HepG2 (cell line): ENCODE results near the gene NINJ2. TPM values are rescaled to one million over a fixed set of nuclear protein-coding genes. Genes with fewer than 3 reads are reported as not detected.

Experiments used
- ATAD3A ChIP-seq: sonication (generic); formaldehyde crosslinking; IDR thresholded peaks from 2 replicates; pipeline ENCODE4 v1.4.0; 2020; ENCODE audit warnings: missing genetic modification reagents
- KDM4B ChIP-seq: sonication (generic); formaldehyde crosslinking; IDR thresholded peaks from 2 replicates; pipeline ENCODE4 v1.4.0; 2020; ENCODE audit warnings: missing genetic modification reagents
- MED13 ChIP-seq: sonication (generic); formaldehyde crosslinking; IDR thresholded peaks from 2 replicates; pipeline ENCODE4 v1.5.0; 2020; ENCODE audit warnings: missing genetic modification reagents
- NPAS2 ChIP-seq: sonication (generic); formaldehyde crosslinking; IDR thresholded peaks from 2 replicates; pipeline ENCODE4 v1.8.0; 2022; ENCODE audit warnings: mild to moderate bottlenecking, missing genetic modification reagents, borderline replicate concordance
- POGZ ChIP-seq: sonication (generic); formaldehyde crosslinking; IDR thresholded peaks from 2 replicates; pipeline ENCODE4 v1.4.0; 2020; ENCODE audit warnings: mild to moderate bottlenecking, missing genetic modification reagents
- TMF1 ChIP-seq: sonication (generic); formaldehyde crosslinking; IDR thresholded peaks from 2 replicates; pipeline ENCODE4 v1.8.1; 2022; ENCODE audit warnings: low read depth, missing genetic modification reagents
- ZNF225 ChIP-seq: sonication (generic); formaldehyde crosslinking; IDR thresholded peaks from 2 replicates; pipeline ENCODE4 v1.4.0; 2020; ENCODE audit warnings: mild to moderate bottlenecking, missing genetic modification reagents
- ZNF234 ChIP-seq: sonication (generic); formaldehyde crosslinking; conservative IDR thresholded peaks from 2 replicates; pipeline ENCODE4 v1.5.1; 2020; ENCODE audit warnings: mild to moderate bottlenecking, missing genetic modification reagents
- ZNF350 ChIP-seq: sonication (generic); formaldehyde crosslinking; IDR thresholded peaks from 2 replicates; pipeline ENCODE4 v1.4.0; 2020; ENCODE audit warnings: mild to moderate bottlenecking, low read depth, missing genetic modification reagents, borderline replicate concordance
- ZNF383 ChIP-seq: sonication (generic); formaldehyde crosslinking; IDR thresholded peaks from 2 replicates; pipeline ENCODE4 v1.4.0; 2020; ENCODE audit warnings: missing genetic modification reagents, mild to moderate bottlenecking, borderline replicate concordance
- ZNF451 ChIP-seq: sonication (generic); formaldehyde crosslinking; IDR thresholded peaks from 2 replicates; pipeline ENCODE4 v1.5.0; 2020; ENCODE audit warnings: mild to moderate bottlenecking, missing genetic modification reagents
- ZNF501 ChIP-seq: sonication (generic); formaldehyde crosslinking; IDR thresholded peaks from 2 replicates; pipeline ENCODE4 v1.5.1; 2020; ENCODE audit warnings: mild to moderate bottlenecking, moderate library complexity, missing genetic modification reagents
- ZNF605 ChIP-seq: sonication (generic); formaldehyde crosslinking; IDR thresholded peaks from 2 replicates; pipeline ENCODE4 v1.8.0; 2022; ENCODE audit warnings: mild to moderate bottlenecking, missing genetic modification reagents
- ZNF678 ChIP-seq: sonication (generic); formaldehyde crosslinking; IDR thresholded peaks from 2 replicates; pipeline ENCODE4 v1.4.0; 2020; ENCODE audit warnings: mild to moderate bottlenecking, missing genetic modification reagents
- ZSCAN25 ChIP-seq: sonication (generic); formaldehyde crosslinking; IDR thresholded peaks from 2 replicates; pipeline ENCODE4 v1.8.0; 2022; ENCODE audit warnings: mild to moderate bottlenecking, missing genetic modification reagents
- polyA plus RNA-seq, 8 experiments: library from polyadenylated mRNA; depleted of rRNA in 3 of 8; stranded (reverse) in 7 of 8; unstranded in 1 of 8; fragments of >200 nt; fragmentation: Illumina TruSeq in 4 of 8; extraction: Trizol in 4 of 8; gene quantifications; 2 replicates each; pipeline versions ENCODE4 v1.2.1 to v1.2.3, GENCODE V29; 2011 to 2016; ENCODE audit warnings: low read depth in 4 of 8, missing spikeins in 1 of 8, mixed read lengths in 1 of 8; ENCODE audit not compliant: insufficient read depth in 1 of 8
- total RNA-seq, 5 experiments: library from RNA; depleted of rRNA; stranded (reverse); fragments of >200 nt; fragmentation: Illumina TruSeq; extraction: Trizol; gene quantifications; 2 replicates each; pipeline ENCODE4 v1.2.3, GENCODE V29; 2016; ENCODE audit warnings: low read depth in 1 of 5
- TF ChIP-seq, protein P1 (sequence below), 2 experiments: IDR thresholded peaks; 2 replicates each; pipeline ENCODE4 v1.6.1; 2011 to 2012; ENCODE audit warnings: low read length in 2 of 2, borderline replicate concordance in 1 of 2, low read depth in 1 of 2, mild to moderate bottlenecking in 1 of 2, moderate library complexity in 1 of 2
- TF ChIP-seq, protein P2 (sequence below): IDR thresholded peaks from 2 replicates; pipeline ENCODE4 v1.6.1; 2018; ENCODE audit warnings: missing genetic modification reagents
- TF ChIP-seq, protein P3 (sequence below): sonication (generic); formaldehyde crosslinking; IDR thresholded peaks from 2 replicates; pipeline ENCODE4; 2020; ENCODE audit warnings: missing genetic modification reagents, mild to moderate bottlenecking, borderline replicate concordance
- TF ChIP-seq, protein P4 (sequence below): sonication (generic); formaldehyde crosslinking; IDR thresholded peaks from 2 replicates; pipeline ENCODE4 v1.5.0; 2020; ENCODE audit warnings: mild to moderate bottlenecking, missing genetic modification reagents

Gene NINJ2
- total and polyA plus RNA-seq, 2 of the 13 experiments (the other 11 are each of a cell fraction or from before 2014, with no cell fraction given) = 0.62 to 3.8 TPM

DNA sequence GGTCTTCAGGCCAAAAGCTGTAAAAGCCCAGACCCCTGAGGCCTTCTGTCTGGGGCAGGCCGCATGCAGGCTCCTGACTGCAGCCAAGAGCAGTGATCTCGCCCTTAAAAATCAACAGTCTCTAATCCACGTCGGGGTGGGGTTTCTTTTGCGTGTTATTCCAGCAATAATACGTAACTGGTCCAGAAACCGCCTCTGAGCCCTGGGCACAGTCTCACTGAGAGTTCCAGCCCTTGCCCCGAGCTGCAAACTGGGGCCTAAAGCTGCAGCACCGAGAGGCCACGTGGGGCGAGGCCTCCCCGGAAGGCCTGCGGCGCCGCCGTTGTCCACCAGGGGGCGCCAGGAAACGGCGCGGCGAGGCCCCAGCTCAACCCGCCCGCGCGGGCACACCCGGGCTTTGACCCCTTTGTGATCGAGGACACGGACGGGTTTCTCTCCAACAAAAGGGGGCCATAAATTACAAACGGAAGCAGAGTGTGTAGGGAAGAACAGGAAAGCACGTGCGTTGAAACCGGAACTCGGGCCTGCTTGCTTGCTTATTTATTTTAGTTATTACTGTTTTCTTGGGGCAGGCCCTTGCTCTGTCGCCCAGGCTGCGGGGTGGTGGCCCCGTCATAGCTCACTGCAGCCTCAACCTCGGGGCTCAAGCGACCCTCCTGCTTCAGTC lies 87.2 kb downstream of the NINJ2 start (continued):
- TF ChIP-seq, protein P1, sequence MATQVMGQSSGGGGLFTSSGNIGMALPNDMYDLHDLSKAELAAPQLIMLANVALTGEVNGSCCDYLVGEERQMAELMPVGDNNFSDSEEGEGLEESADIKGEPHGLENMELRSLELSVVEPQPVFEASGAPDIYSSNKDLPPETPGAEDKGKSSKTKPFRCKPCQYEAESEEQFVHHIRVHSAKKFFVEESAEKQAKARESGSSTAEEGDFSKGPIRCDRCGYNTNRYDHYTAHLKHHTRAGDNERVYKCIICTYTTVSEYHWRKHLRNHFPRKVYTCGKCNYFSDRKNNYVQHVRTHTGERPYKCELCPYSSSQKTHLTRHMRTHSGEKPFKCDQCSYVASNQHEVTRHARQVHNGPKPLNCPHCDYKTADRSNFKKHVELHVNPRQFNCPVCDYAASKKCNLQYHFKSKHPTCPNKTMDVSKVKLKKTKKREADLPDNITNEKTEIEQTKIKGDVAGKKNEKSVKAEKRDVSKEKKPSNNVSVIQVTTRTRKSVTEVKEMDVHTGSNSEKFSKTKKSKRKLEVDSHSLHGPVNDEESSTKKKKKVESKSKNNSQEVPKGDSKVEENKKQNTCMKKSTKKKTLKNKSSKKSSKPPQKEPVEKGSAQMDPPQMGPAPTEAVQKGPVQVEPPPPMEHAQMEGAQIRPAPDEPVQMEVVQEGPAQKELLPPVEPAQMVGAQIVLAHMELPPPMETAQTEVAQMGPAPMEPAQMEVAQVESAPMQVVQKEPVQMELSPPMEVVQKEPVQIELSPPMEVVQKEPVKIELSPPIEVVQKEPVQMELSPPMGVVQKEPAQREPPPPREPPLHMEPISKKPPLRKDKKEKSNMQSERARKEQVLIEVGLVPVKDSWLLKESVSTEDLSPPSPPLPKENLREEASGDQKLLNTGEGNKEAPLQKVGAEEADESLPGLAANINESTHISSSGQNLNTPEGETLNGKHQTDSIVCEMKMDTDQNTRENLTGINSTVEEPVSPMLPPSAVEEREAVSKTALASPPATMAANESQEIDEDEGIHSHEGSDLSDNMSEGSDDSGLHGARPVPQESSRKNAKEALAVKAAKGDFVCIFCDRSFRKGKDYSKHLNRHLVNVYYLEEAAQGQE (IDR thresholded peaks at IDR 0.05; ENCODE audit: borderline replicate concordance in 1 of 2, low read depth in 1 of 2, low read length in 2 of 2) = peak in 1 of 2 experiments; percentile 27; a peak in 1 of 4 replicates
- TF ChIP-seq NPAS2 (CRISPR knock-in tag) (no peak), ZNF350 (CRISPR knock-in tag) (peak; percentile 90), ZNF225 (CRISPR knock-in tag) (peak; percentile 93), TMF1 (0 out of 2 replicates have a peak, but pooled peaks have one; percentile 40), ZNF234 (CRISPR knock-in tag) (no peak), POGZ (CRISPR knock-in tag) (peak; percentile 87), ZNF678 (no peak; the same call in 1 of the 2 replicates), ZNF451 (CRISPR knock-in tag) (no peak), ZSCAN25 (CRISPR knock-in tag) (peak; percentile 69), ZNF501 (CRISPR knock-in tag) (peak; percentile 91), ZNF605 (CRISPR knock-in tag) (peak; percentile 92), ATAD3A (no peak), MED13 (CRISPR knock-in tag) (peak; percentile 45; the same call in 1 of the 2 replicates), ZNF383 (CRISPR knock-in tag) (peak; percentile 40; the same call in 1 of the 2 replicates), KDM4B (CRISPR knock-in tag) (no peak)
- TF ChIP-seq, protein P2, sequence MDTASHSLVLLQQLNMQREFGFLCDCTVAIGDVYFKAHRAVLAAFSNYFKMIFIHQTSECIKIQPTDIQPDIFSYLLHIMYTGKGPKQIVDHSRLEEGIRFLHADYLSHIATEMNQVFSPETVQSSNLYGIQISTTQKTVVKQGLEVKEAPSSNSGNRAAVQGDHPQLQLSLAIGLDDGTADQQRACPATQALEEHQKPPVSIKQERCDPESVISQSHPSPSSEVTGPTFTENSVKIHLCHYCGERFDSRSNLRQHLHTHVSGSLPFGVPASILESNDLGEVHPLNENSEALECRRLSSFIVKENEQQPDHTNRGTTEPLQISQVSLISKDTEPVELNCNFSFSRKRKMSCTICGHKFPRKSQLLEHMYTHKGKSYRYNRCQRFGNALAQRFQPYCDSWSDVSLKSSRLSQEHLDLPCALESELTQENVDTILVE = no peak; the same call in 1 of the 2 replicates
- TF ChIP-seq, protein P3, sequence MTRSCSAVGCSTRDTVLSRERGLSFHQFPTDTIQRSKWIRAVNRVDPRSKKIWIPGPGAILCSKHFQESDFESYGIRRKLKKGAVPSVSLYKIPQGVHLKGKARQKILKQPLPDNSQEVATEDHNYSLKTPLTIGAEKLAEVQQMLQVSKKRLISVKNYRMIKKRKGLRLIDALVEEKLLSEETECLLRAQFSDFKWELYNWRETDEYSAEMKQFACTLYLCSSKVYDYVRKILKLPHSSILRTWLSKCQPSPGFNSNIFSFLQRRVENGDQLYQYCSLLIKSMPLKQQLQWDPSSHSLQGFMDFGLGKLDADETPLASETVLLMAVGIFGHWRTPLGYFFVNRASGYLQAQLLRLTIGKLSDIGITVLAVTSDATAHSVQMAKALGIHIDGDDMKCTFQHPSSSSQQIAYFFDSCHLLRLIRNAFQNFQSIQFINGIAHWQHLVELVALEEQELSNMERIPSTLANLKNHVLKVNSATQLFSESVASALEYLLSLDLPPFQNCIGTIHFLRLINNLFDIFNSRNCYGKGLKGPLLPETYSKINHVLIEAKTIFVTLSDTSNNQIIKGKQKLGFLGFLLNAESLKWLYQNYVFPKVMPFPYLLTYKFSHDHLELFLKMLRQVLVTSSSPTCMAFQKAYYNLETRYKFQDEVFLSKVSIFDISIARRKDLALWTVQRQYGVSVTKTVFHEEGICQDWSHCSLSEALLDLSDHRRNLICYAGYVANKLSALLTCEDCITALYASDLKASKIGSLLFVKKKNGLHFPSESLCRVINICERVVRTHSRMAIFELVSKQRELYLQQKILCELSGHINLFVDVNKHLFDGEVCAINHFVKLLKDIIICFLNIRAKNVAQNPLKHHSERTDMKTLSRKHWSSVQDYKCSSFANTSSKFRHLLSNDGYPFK (CRISPR knock-in tag) = peak; percentile 66; the same call in 1 of the 2 replicates
- TF ChIP-seq, protein P4, sequence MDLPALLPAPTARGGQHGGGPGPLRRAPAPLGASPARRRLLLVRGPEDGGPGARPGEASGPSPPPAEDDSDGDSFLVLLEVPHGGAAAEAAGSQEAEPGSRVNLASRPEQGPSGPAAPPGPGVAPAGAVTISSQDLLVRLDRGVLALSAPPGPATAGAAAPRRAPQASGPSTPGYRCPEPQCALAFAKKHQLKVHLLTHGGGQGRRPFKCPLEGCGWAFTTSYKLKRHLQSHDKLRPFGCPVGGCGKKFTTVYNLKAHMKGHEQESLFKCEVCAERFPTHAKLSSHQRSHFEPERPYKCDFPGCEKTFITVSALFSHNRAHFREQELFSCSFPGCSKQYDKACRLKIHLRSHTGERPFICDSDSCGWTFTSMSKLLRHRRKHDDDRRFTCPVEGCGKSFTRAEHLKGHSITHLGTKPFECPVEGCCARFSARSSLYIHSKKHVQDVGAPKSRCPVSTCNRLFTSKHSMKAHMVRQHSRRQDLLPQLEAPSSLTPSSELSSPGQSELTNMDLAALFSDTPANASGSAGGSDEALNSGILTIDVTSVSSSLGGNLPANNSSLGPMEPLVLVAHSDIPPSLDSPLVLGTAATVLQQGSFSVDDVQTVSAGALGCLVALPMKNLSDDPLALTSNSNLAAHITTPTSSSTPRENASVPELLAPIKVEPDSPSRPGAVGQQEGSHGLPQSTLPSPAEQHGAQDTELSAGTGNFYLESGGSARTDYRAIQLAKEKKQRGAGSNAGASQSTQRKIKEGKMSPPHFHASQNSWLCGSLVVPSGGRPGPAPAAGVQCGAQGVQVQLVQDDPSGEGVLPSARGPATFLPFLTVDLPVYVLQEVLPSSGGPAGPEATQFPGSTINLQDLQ (CRISPR knock-in tag) = peak; percentile 79; the same call in 1 of the 2 replicates
